PC-9 (cell line): Measurements from ENCODE around the gene GPC2. TPM values are rescaled to one million over a fixed set of nuclear protein-coding genes. Genes with fewer than 3 reads are reported as not detected.

Experiments
- BruUV-seq: library from RNA; stranded (reverse); fragments of 400-500 nt; replicated peaks from 2 replicates; lab custom pipeline; 2021; lab: Mats Ljungman, UMichigan
- CTCF ChIA-PET: fragments of 300-600 bp; sonication (Branson Sonifier 250); formaldehyde crosslinking; loops from one replicate; lab custom pipeline; 2022; ENCODE audit warnings: antibody characterized with exemption; lab: Charles Lee
- POLR2A ChIA-PET: fragments of 300-600 bp; sonication (Branson Sonifier 250); formaldehyde crosslinking; loops from one replicate; lab custom pipeline; 2022; ENCODE audit warnings: antibody characterized with exemption; ENCODE audit not compliant: unreplicated experiment; lab: Charles Lee
- DNase-seq, 2 experiments: peaks; one replicate each; pipeline versions ENCODE4 v3.0.0 to v3.0.0-alpha.2; 2015 to 2022; ENCODE audit warnings: mixed read lengths in 1 of 2
- H2AFZ ChIP-seq: fragments of 200-600 bp; sonication (generic); 2 replicates; pipeline ENCODE4 v1.8.1; 2017; ENCODE audit warnings: antibody characterized with exemption
- H3F3A ChIP-seq: fragments of 200-600 bp; sonication (generic); 2 replicates; pipeline ENCODE4 v1.8.1; 2017; ENCODE audit warnings: antibody characterized with exemption, mild to moderate bottlenecking, low read depth; ENCODE audit not compliant: insufficient read depth
- H3K27ac ChIP-seq: fragments of 200-600 bp; sonication (generic); 2 replicates; pipeline ENCODE4 v1.6.1; 2016; ENCODE audit warnings: mixed run types
- H3K27me3 ChIP-seq: fragments of 200-600 bp; sonication (generic); 2 replicates; pipeline ENCODE4 v1.6.1; 2016; ENCODE audit warnings: low read depth, mixed run types; ENCODE audit not compliant: insufficient read depth
- H3K36me3 ChIP-seq: fragments of 200-600 bp; sonication (generic); 2 replicates; pipeline ENCODE4 v1.6.1; 2016; ENCODE audit warnings: low read depth, mixed run types
- H3K4me1 ChIP-seq: fragments of 200-600 bp; sonication (generic); replicated peaks from 2 replicates; pipeline ENCODE4 v1.6.1; 2016; ENCODE audit warnings: mixed run types; ENCODE audit not compliant: insufficient read depth
- H3K4me2 ChIP-seq: fragments of 200-600 bp; sonication (generic); 2 replicates; pipeline ENCODE4 v1.6.1; 2017; ENCODE audit warnings: mixed run types
- H3K4me3 ChIP-seq: fragments of 200-600 bp; sonication (generic); 2 replicates; pipeline ENCODE4 v1.6.1; 2016; ENCODE audit warnings: mixed run types
- H3K79me2 ChIP-seq: fragments of 200-600 bp; sonication (generic); 2 replicates; pipeline ENCODE4 v1.6.1; 2017; ENCODE audit warnings: low read depth, mixed run types
- H3K9me2 ChIP-seq: fragments of 200-600 bp; sonication (generic); 2 replicates; pipeline ENCODE4 v1.8.1; 2017; ENCODE audit warnings: mild to moderate bottlenecking; ENCODE audit not compliant: insufficient read depth
- H3K9me3 ChIP-seq: fragments of 200-600 bp; sonication (generic); 2 replicates; pipeline ENCODE4 v1.8.1; 2016; ENCODE audit warnings: low read depth; ENCODE audit not compliant: insufficient read depth
- H4K20me1 ChIP-seq: fragments of 200-600 bp; sonication (generic); 2 replicates; pipeline ENCODE4 v1.8.1; 2017; ENCODE audit not compliant: insufficient read depth
- CTCF ChIP-seq: fragments of 200-600 bp; sonication (generic); conservative IDR thresholded peaks from 2 replicates; pipeline ENCODE4 v1.6.1; 2017; ENCODE audit warnings: mixed run types, antibody characterized with exemption, mild to moderate bottlenecking, moderate library complexity
- EZH2 ChIP-seq: fragments of 200-600 bp; sonication (generic); IDR thresholded peaks from 2 replicates; pipeline ENCODE4 v1.8.0; 2017; ENCODE audit warnings: antibody characterized with exemption, low read depth
- intact Hi-C: fragments of 100-400 bp; cut with micrococcal nuclease; formaldehyde crosslinking; loops from one replicate; pipeline ENCODE4 v1.10.0; 2022; ENCODE audit not compliant: unreplicated experiment
- total RNA-seq: library from RNA; stranded (reverse); gene quantifications from 2 replicates; pipeline ENCODE4 v1.2.3, GENCODE V29; 2021

The GPC2 gene
- total RNA-seq, 1 experiment from 2014 or later = 4.5 TPM

GRCh38 chr7:100142461-100142860, 34.7 kb downstream of the GPC2 start:
- H4K20me1 ChIP-seq = no peaks in the 10 kb centered on the region
- H3K79me2 ChIP-seq = no peaks in the 10 kb centered on the region
- H3K9me3 ChIP-seq = no peaks in the 10 kb centered on the region
- ChIA-PET CTCF (no interaction called here), POLR2A (no interaction called here)
- no peaks in the 10 kb centered on the region for H3K9me2 ChIP-seq
- no peak overlapping the region for H2AFZ ChIP-seq
- H3K27ac ChIP-seq = no peak overlapping the region
- TF ChIP-seq CTCF (no peak), EZH2 (no peak)
- no peak for DNase-seq
- H3K36me3 ChIP-seq = no peaks in the 10 kb centered on the region
- H3K4me2 ChIP-seq = no peak overlapping the region
- H3K4me3 ChIP-seq = no peak overlapping the region
- no peaks in the 10 kb centered on the region for H3K27me3 ChIP-seq
- intact Hi-C loops = no loop called here
- no TSS peak for BruUV-seq
- peaks cover 53% of the 10 kb centered on the region for H3K4me1 ChIP-seq
- H3F3A ChIP-seq = peaks cover 74% of the 10 kb centered on the region

- BruUV-seq = no TSS peak
- CTCF ChIA-PET = no interaction called here
- Histone ChIP-seq H3F3A (peaks cover 72% of the 10 kb centered on the region), H3K27ac (peak overlapping the region; percentile 83), H3K4me1 (peaks cover 49% of the 10 kb centered on the region), H3K4me3 (no peak overlapping the region), H3K4me2 (peak overlapping the region; percentile 53), H3K36me3 (no peaks in the 10 kb centered on the region), H3K9me2 (no peaks in the 10 kb centered on the region), H3K79me2 (no peaks in the 10 kb centered on the region), H3K9me3 (no peaks in the 10 kb centered on the region), H3K27me3 (no peaks in the 10 kb centered on the region), H4K20me1 (no peaks in the 10 kb centered on the region), H2AFZ (no peak overlapping the region)
- intact Hi-C loops = no loop called here
- TF ChIP-seq CTCF (no peak), EZH2 (no peak)
- DNase-seq = peak in 1 of 2 experiments; percentile 78
- POLR2A ChIA-PET = interaction anchor here (0.6 kb wide), 1 partner anchor 248 kb away, joined by 13 read pairs; no protein-coding TSS in a partner anchor
These were observed 35.6 kb downstream of the GPC2 start for GRCh38 chr7:100141555-100141949.

GRCh38 chr7:100137851-100138760, 39.1 kb downstream of the GPC2 start:
- DNase-seq = peak; percentile 55 to 98
- Histone ChIP-seq H3K4me2 (peak overlapping the region; percentile 56), H4K20me1 (no peaks in the 10 kb centered on the region), H3K4me3 (no peak overlapping the region), H3K79me2 (no peaks in the 10 kb centered on the region), H3F3A (peaks cover 59% of the 10 kb centered on the region), H3K4me1 (peaks cover 43% of the 10 kb centered on the region), H3K27me3 (no peaks in the 10 kb centered on the region), H2AFZ (no peak overlapping the region), H3K9me2 (no peaks in the 10 kb centered on the region), H3K36me3 (no peaks in the 10 kb centered on the region), H3K27ac (peak overlapping the region; percentile 61), H3K9me3 (no peaks in the 10 kb centered on the region)
- ChIA-PET POLR2A (interaction anchor here (0.5 to 1.1 kb wide), 8 partner anchors 11 to 495 kb away, joined by 3 to 21 read pairs (median 4); partner anchors contain the start of genes LAMTOR4 and PPP1R35), CTCF (interaction anchor here (0.6 to 0.9 kb wide), 4 partner anchors 79 to 590 kb away, joined by 3 to 4 read pairs (median 4); no protein-coding TSS in a partner anchor)
- no TSS peak for BruUV-seq
- intact Hi-C loops = loop anchor here (10.0 kb wide), 1 partner anchor 717 kb away; the partner anchor contains the start of gene SLC12A9
- TF ChIP-seq CTCF = no peak
- no peak for TF ChIP-seq EZH2
